ENCODE results near the gene UNCX.

UNCX gene

GRCh38 chr7:1237704-1238255 is 5.1 kb downstream of the UNCX start:
- no peak for TF ChIP-seq CTCF (IDR thresholded peaks at IDR 0.05)

GRCh38 chr7:1238450-1238882 is 5.8 kb downstream of the UNCX start:
- no peak for TF ChIP-seq CTCF (IDR thresholded peaks at IDR 0.05)

- no peak for TF ChIP-seq CTCF (IDR thresholded peaks at IDR 0.05)
Observed at GRCh38 chr7:1238931-1239802, 6.5 kb downstream of the UNCX start.

- no peak for TF ChIP-seq CTCF (IDR thresholded peaks at IDR 0.05)
Observed at GRCh38 chr7:1239803-1240516, 7.3 kb downstream of the UNCX start.

GRCh38 chr7:1240517-1241257 is 8.0 kb downstream of the UNCX start:
- no peak for TF ChIP-seq CTCF (IDR thresholded peaks at IDR 0.05)

- TF ChIP-seq CTCF (IDR thresholded peaks at IDR 0.05), result no peak
Observed at GRCh38 chr7:1241258-1241602, 8.6 kb downstream of the UNCX start.

GRCh38 chr7:1241603-1242255 is 9.1 kb downstream of the UNCX start:
- no peak for TF ChIP-seq CTCF (IDR thresholded peaks at IDR 0.05)
